K562 (cell line): Measurements from ENCODE around the gene SP6. TPM values are rescaled to one million over a fixed set of nuclear protein-coding genes. Genes with fewer than 3 reads are reported as not detected.

Experiments used
- ATAC-seq: fragments of 200-7000 bp; cut with Tn5 transposase; 3 replicates; pipeline ENCODE4 v1.9.1; 2020; ENCODE audit warnings: moderate library complexity
- BruUV-seq: library from RNA; stranded (reverse); fragments of 400-500 nt; replicated peaks from 2 replicates; lab custom pipeline; 2021; lab: Mats Ljungman, UMichigan
- CTCF ChIA-PET: fragments of 300-600 bp; formaldehyde crosslinking; extraction: SDS; loops from one replicate; lab custom pipeline; 2021; ENCODE audit warnings: low intra/inter-chr PET ratio; lab: Yijun Ruan, JAX
- POLR2A ChIA-PET: fragments of 300-600, 350-650 bp; sonication (Branson Sonifier 250); formaldehyde crosslinking; extraction: SDS; loops from one replicate; lab custom pipeline; 2021; ENCODE audit warnings: antibody characterized with exemption, inconsistent platforms; lab: Yijun Ruan, JAX
- DNase-seq, 4 experiments: peaks; one replicate each; pipeline versions ENCODE4 v3.0.0 to v3.0.0-alpha.2; 2011 to 2018; ENCODE audit warnings: low spot score in 3 of 4, mixed read lengths in 3 of 4; ENCODE audit errors: extremely low read depth in 1 of 4
- FAIRE-seq: peaks from 2 replicates; lab custom pipeline; 2011; peaks lifted over from hg19 to GRCh38; lab: Jason Lieb, UNC
- H2AFZ ChIP-seq: 2 replicates; pipeline ENCODE4 v1.6.0; 2011; ENCODE audit warnings: low read depth, low read length, control low read depth, inconsistent platforms
- H3K27ac ChIP-seq: fragments of 200-600 bp; 3 replicates; pipeline ENCODE4 v1.8.0; 2011; ENCODE audit warnings: low read depth, mild to moderate bottlenecking, control low read depth, inconsistent platforms, low read length, moderate library complexity, mixed read lengths; ENCODE audit errors: extremely low read depth
- H3K27me3 ChIP-seq, 2 experiments: fragments of 300-600 bp in 1 of 2; 2 replicates in 1 of 2; 3 replicates in 1 of 2; pipeline versions ENCODE4 v1.6.0 to v1.8.0; 2011; ENCODE audit warnings: inconsistent platforms in 2 of 2, low read length in 2 of 2, mild to moderate bottlenecking in 1 of 2, mixed read lengths in 1 of 2, moderate library complexity in 1 of 2; ENCODE audit not compliant: control insufficient read depth in 2 of 2, insufficient read depth in 2 of 2
- H3K36me3 ChIP-seq: fragments of 300-600 bp; 3 replicates; pipeline ENCODE4 v1.8.0; 2011; ENCODE audit warnings: mild to moderate bottlenecking, low read length, inconsistent platforms; ENCODE audit not compliant: control insufficient read depth, insufficient read depth
- H3K4me1 ChIP-seq, 2 experiments: fragments of 200-600 bp in 1 of 2; replicated peaks in 1 of 2; 2 replicates in 1 of 2; 3 replicates in 1 of 2; pipeline versions ENCODE4 v1.5.1 to v1.8.0; 2011; ENCODE audit warnings: inconsistent platforms in 2 of 2, low read length in 2 of 2, mild to moderate bottlenecking in 1 of 2, mixed read lengths in 1 of 2, moderate library complexity in 1 of 2; ENCODE audit not compliant: control insufficient read depth in 2 of 2, insufficient read depth in 2 of 2
- H3K4me2 ChIP-seq: 2 replicates; pipeline ENCODE4 v1.6.1; 2011; ENCODE audit warnings: low read length, control low read depth, inconsistent platforms, mixed read lengths; ENCODE audit not compliant: insufficient read depth
- H3K4me3 ChIP-seq: fragments of 200-600 bp; sonication (generic), shearing (Covaris generic); 2 replicates; pipeline ENCODE4 v1.5.1; 2016; ENCODE audit warnings: control low read depth, inconsistent platforms
- H3K79me2 ChIP-seq: fragments of 200-600 bp; 3 replicates; pipeline ENCODE4 v1.8.0; 2011; ENCODE audit warnings: low read length, inconsistent platforms; ENCODE audit not compliant: control insufficient read depth, insufficient read depth
- H3K9ac ChIP-seq, 2 experiments: 2 replicates each; pipeline versions ENCODE4 v1.6.0 to v1.6.1; 2011; ENCODE audit warnings: low read depth in 2 of 2, low read length in 2 of 2, control low read depth in 1 of 2, inconsistent platforms in 1 of 2, mild to moderate bottlenecking in 1 of 2, mixed read lengths in 1 of 2; ENCODE audit not compliant: insufficient read depth in 1 of 2
- H3K9me1 ChIP-seq: one replicate; pipeline ENCODE4 v1.6.0; 2011; ENCODE audit warnings: inconsistent platforms, mild to moderate bottlenecking, low read length, moderate library complexity; ENCODE audit not compliant: control insufficient read depth, insufficient read depth
- H3K9me3 ChIP-seq: replicated peaks from 2 replicates; pipeline ENCODE4 v1.5.1; 2011; ENCODE audit warnings: low read depth, low read length, inconsistent platforms; ENCODE audit not compliant: control insufficient read depth, insufficient read depth
- H4K20me1 ChIP-seq: replicated peaks from 2 replicates; pipeline ENCODE4 v1.6.1; 2011; ENCODE audit warnings: low read length, inconsistent platforms, mixed read lengths; ENCODE audit not compliant: control insufficient read depth, insufficient read depth
- CBX3 ChIP-seq, 2 experiments: IDR thresholded peaks; 1 replicate in 1 of 2; 2 replicates in 1 of 2; pipeline ENCODE4 v1.6.1; 2012; ENCODE audit warnings: inconsistent platforms in 2 of 2, low read length in 2 of 2, borderline replicate concordance in 1 of 2, control low read depth in 1 of 2
- EWSR1 ChIP-seq: fragments of 450-650 bp; IDR thresholded peaks from 2 replicates; pipeline ENCODE4 v1.6.1; 2018; ENCODE audit warnings: borderline replicate concordance, mild to moderate bottlenecking, low read depth, moderate library complexity; ENCODE audit not compliant: partially characterized antibody
- HMGN3 ChIP-seq: IDR thresholded peaks from 2 replicates; pipeline ENCODE4 v1.6.1; 2011; ENCODE audit warnings: borderline replicate concordance, low read depth, mild to moderate bottlenecking, mixed read lengths, low read length; ENCODE audit not compliant: insufficient read length; ENCODE audit errors: extremely low read depth
- IRF1 ChIP-seq: sonication (generic); formaldehyde crosslinking; IDR thresholded peaks from 2 replicates; pipeline ENCODE4 v1.8.0; 2022; ENCODE audit warnings: missing genetic modification reagents, mild to moderate bottlenecking, borderline replicate concordance
- IRF9 ChIP-seq: fragments of 450-650 bp; IDR thresholded peaks from 2 replicates; pipeline ENCODE4 v1.6.1; 2016; ENCODE audit warnings: missing biosample characterization, missing genetic modification characterization
- NFATC3 ChIP-seq: fragments of 450-650 bp; IDR thresholded peaks from 2 replicates; pipeline ENCODE4 v1.6.1; 2017; ENCODE audit warnings: mild to moderate bottlenecking
- PREB ChIP-seq: sonication (generic); formaldehyde crosslinking; IDR thresholded peaks from 2 replicates; pipeline ENCODE4 v1.8.1; 2023; ENCODE audit warnings: mild to moderate bottlenecking, missing genetic modification reagents
- WGBS: fragments of 100-300 bp; shearing (Covaris generic); methylation state at CpG from one replicate; pipeline ENCODE4 v1.1.6; 2016; ENCODE audit warnings: low coverage, mixed read lengths; ENCODE audit not compliant: insufficient coverage; ENCODE audit errors: missing lambda C conversion rate; 5-methylcytosine and 5-hydroxymethylcytosine counted together
- in situ Hi-C: fragments of 300-500 bp; cut with MboI; formaldehyde crosslinking; loops from 4 replicates; pipeline ENCODE4 v1.15.0; 2018; ENCODE audit warnings: inconsistent platforms, mixed read lengths
- intact Hi-C: fragments of 100-400 bp; cut with micrococcal nuclease; formaldehyde crosslinking; loops from 2 replicates; pipeline ENCODE4 v1.14.2; 2022
- polyA plus RNA-seq, 8 experiments: library from polyadenylated mRNA; depleted of rRNA in 4 of 8; stranded (reverse) in 5 of 8; unstranded in 3 of 8; fragments of >200 nt; fragmentation: Nextera tagmentation in 2 of 8; fragmentation: Illumina TruSeq in 1 of 8; extraction: Ambion mirVana in 2 of 8; extraction: Trizol in 1 of 8; gene quantifications; 2 replicates each; pipeline versions ENCODE4 v1.2.1 to v1.2.3, GENCODE V29; 2011 to 2014; ENCODE audit warnings: inconsistent platforms in 1 of 8, missing spikeins in 1 of 8
- total RNA-seq, 7 experiments: library from RNA; depleted of rRNA in 6 of 7; stranded (reverse); fragments of >200 nt in 6 of 7; fragmentation: Illumina TruSeq in 2 of 7; extraction: Trizol in 2 of 7; gene quantifications; 2 replicates each; pipeline versions ENCODE4 v1.2.1 to v1.2.3, GENCODE V29; 2011 to 2021; ENCODE audit warnings: low replicate concordance in 1 of 7

SP6 gene
- total and polyA plus RNA-seq, 9 of the 15 experiments (the other 6 are each of a cell fraction or from before 2014, with no cell fraction given), result 0.11 to 7.9 (median 2.2) TPM

GRCh38 chr17:47850373-47850691 is 631 bp downstream of the SP6 start (continued):
- TF ChIP-seq IRF9 (no peak), IRF1 (CRISPR knock-in tag) (no peak), NFATC3 (no peak), EWSR1 (no peak), PREB (CRISPR knock-in tag) (no peak)

GRCh38 chr17:47848198-47848513 is 2.8 kb downstream of the SP6 start:
- Histone ChIP-seq H3K9me3 (no peaks in the 10 kb centered on the region), H3K27ac (no peak overlapping the region), H3K9ac (no peak overlapping the region), H3K9me1 (no peaks in the 10 kb centered on the region), H3K79me2 (peaks cover 18% of the 10 kb centered on the region), H3K27me3 (no peaks in the 10 kb centered on the region), H4K20me1 (no peaks in the 10 kb centered on the region), H3K4me1 (peaks cover 36 to 60% of the 10 kb centered on the region in 2 experiments), H3K4me3 (no peak overlapping the region), H3K36me3 (no peaks in the 10 kb centered on the region; the same call in 2 of the 3 replicates), H2AFZ (no peak overlapping the region), H3K4me2 (no peak overlapping the region)
- intact Hi-C loops, result loop anchor here (10.0 kb wide), 1 partner anchor 287 kb away; no protein-coding TSS in a partner anchor
- in situ Hi-C loops, result no loop called here
- FAIRE-seq (no peak), ATAC-seq (no peak), DNase-seq (no peak)
- ChIA-PET POLR2A (interaction anchor here (0.7 to 2.4 kb wide), 5 partner anchors 11 to 47 kb away, joined by 3 to 11 read pairs (median 3); partner anchors contain the start of gene SP2), CTCF (interaction anchor here (0.6 kb wide), 2 partner anchors 16 to 795 kb away, joined by 3 read pairs; no protein-coding TSS in a partner anchor)
- BruUV-seq, result no TSS peak
- TF ChIP-seq HMGN3 (peak; percentile 25), CBX3 (IDR thresholded peaks at IDR 0.05; ENCODE audit: borderline replicate concordance in 1 of 2, low read length in 2 of 2) (no peak)
- WGBS, result 75% methylated on average over 9 of the region's 23 CpGs
